ENCODE measurements around the gene SPTB. TPM values are rescaled to one million over a fixed set of nuclear protein-coding genes. Genes with fewer than 3 reads are reported as not detected.

SPTB gene
- total RNA-seq, 2 donors from 2014 or later: 0.15 to 0.29 TPM

DNA sequence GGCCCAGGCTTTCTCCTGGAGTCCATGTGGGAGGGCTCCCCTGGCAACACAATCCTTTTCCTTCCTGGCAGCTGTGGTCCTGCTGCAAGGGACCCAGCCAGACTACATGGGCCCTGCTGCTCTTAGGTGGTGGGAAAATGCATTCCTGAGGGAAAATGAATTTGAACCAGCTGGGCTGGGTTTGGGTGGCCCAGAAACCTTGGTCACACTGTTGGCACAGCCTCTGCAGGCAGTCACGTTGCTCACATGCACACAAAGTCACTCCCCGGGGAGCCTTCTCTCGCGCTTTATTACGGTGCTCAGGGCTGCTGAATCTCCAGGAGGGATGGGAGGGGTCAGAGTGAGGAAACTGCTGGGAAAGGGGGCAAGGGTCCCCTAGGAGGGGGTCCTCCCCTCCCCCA, 158.3 kb downstream of the SPTB start:
- ATAC-seq (replicated peaks): no peak
- Mint-ChIP-seq H3K27ac (peak overlapping the region; percentile 85), H3K4me3 (peak overlapping the region; percentile 60)

DNA sequence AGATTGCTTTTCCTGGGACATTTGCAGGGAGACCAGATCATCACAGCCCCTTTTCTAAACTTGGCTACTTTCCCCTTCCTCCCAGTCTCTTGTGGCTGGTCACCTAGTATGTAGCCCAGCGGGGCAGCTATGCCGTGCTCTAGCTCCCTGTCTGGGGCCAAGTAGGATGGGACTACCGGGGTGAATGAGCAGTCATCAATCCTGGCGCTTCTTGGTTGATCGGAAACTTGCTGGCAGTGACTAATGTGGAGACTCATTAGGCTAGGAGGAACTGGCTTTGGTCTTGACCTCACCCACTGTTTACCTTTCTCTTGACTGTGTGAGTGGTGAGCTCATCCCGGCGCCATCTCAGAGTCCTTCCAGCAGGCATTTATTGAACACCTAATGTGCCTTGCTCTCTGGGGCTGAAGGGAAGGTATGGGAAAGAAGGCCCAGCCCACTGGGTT, 159.6 kb downstream of the SPTB start:
- no peaks in the 10 kb centered on the region for H3K36me3 Mint-ChIP-seq (ENCODE audit: low read depth)
- ATAC-seq (replicated peaks): peak; percentile 64
- no peaks in the 10 kb centered on the region for H3K27me3 Mint-ChIP-seq
- peak overlapping the region; percentile 85 for H3K27ac Mint-ChIP-seq
- no peaks in the 10 kb centered on the region for H3K9me3 Mint-ChIP-seq
- peak overlapping the region; percentile 60 for H3K4me3 Mint-ChIP-seq
- H3K4me1 Mint-ChIP-seq: peaks cover 66% of the 10 kb centered on the region

More for the DNA sequence above, 158.3 kb downstream of the SPTB start:
- H3K4me1 Mint-ChIP-seq: peaks cover 67% of the 10 kb centered on the region
- no peaks in the 10 kb centered on the region for H3K27me3 Mint-ChIP-seq
- H3K36me3 Mint-ChIP-seq (ENCODE audit: low read depth): no peaks in the 10 kb centered on the region
- H3K9me3 Mint-ChIP-seq: no peaks in the 10 kb centered on the region

DNA sequence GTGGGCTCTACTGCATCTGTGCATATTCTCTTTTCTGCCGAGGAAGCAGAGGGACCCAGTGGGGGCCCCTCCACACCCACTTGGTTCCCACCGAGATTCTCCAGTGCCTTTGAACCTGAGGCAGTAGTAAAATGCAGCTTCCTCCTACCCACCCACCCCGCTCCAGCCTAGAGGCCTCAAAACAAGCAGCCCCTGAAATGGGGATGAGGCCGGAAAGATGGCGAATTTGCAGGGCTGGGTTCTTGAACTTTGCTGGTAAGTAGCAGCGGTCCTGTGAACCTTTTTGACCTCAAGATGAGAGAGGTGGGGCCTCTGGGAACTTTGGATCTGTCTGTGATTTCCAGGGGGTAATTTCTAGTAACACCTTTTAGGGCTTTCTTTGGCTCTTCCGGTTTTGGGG, 160.1 kb downstream of the SPTB start:
- peaks cover 64% of the 10 kb centered on the region for H3K4me1 Mint-ChIP-seq
- H3K27me3 Mint-ChIP-seq: no peaks in the 10 kb centered on the region
- H3K27ac Mint-ChIP-seq: peak overlapping the region; percentile 85
- peak overlapping the region; percentile 60 for H3K4me3 Mint-ChIP-seq
- no peaks in the 10 kb centered on the region for H3K9me3 Mint-ChIP-seq
- no peak for ATAC-seq (replicated peaks)
- no peaks in the 10 kb centered on the region for H3K36me3 Mint-ChIP-seq (ENCODE audit: low read depth)

DNA sequence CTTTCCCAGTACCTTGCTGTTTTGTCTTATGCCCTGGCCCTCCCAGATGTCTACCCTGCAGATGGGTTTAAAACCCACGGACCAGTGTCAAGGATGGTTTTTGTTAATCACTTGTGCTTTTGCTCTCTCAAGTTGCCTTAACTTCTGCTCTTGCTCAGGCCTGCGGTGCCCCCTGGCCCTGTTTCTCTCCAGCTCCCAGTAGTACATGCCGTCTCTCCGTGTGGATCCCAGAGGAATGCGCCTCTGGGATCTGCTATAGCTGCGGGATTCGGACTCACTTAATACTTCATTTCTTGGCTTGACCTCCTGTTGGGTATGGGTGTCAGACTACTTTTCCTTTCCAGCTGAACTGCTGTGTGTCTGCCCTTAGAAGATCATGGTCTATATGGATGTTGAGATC, 160.9 kb downstream of the SPTB start:
- Mint-ChIP-seq H3K27me3 (no peaks in the 10 kb centered on the region), H3K4me3 (peak overlapping the region; percentile 68), H3K9me3 (no peaks in the 10 kb centered on the region), H3K27ac (peak overlapping the region; percentile 21), H3K36me3 (ENCODE audit: low read depth) (no peaks in the 10 kb centered on the region), H3K4me1 (peaks cover 63% of the 10 kb centered on the region)
- ATAC-seq (replicated peaks): no peak

GRCh38 chr14:64717870-64718269, 161.8 kb downstream of the SPTB start:
- Mint-ChIP-seq H3K36me3 (ENCODE audit: low read depth) (no peaks in the 10 kb centered on the region), H3K27me3 (no peaks in the 10 kb centered on the region), H3K4me3 (peak overlapping the region; percentile 68), H3K4me1 (peaks cover 64% of the 10 kb centered on the region), H3K9me3 (peaks cover 6% of the 10 kb centered on the region), H3K27ac (peak overlapping the region; percentile 89)
- ATAC-seq (replicated peaks): peak; percentile 58

DNA sequence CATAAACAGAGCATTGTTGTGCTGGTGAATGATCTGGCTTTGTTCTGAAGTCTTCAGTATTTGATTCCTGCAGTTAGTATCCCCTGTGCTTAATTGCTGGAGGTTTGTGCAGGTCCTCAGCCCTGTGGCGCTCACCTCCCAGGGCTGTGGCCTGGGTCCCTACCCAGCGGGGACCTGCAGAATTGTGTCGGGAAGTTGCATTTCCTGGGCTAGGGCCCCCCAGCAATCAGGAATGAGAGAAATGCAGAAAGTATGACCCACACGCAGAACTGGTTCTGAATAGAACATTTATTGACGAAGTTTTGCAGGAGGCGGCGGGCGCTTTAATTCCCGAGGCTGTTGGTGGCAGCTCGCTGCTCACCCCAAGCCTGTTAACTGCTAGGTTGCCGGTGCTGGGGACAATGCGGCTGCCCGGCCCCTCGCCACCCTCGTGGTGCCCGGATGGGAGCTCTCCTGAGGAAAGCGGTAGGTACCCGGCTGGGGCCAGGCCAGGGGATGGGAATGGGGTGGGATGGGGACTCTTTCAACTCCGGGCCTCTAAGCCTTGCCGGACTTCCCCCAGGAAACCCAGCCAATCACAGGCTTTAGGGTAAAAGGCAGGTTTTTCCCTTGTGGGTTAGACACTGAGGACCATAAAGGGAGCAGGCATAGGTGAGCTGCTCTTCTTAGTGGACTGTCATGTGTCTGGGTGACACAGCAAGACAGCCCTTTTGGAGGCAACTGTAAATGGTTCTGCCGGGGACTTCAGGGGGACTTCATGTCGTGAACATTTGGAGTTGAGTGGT, 163.9 kb downstream of the SPTB start:
- peak; percentile 30 for ATAC-seq (replicated peaks)
- H3K36me3 Mint-ChIP-seq (ENCODE audit: low read depth): no peaks in the 10 kb centered on the region
- peaks cover 70% of the 10 kb centered on the region for H3K4me1 Mint-ChIP-seq
- H3K4me3 Mint-ChIP-seq: peak overlapping the region; percentile 68
- peak overlapping the region; percentile 89 for H3K27ac Mint-ChIP-seq
- peaks cover 9% of the 10 kb centered on the region for H3K9me3 Mint-ChIP-seq
- no peaks in the 10 kb centered on the region for H3K27me3 Mint-ChIP-seq

- Mint-ChIP-seq H3K36me3 (ENCODE audit: low read depth) (no peaks in the 10 kb centered on the region), H3K4me3 (peak overlapping the region; percentile 68), H3K9me3 (peaks cover 9% of the 10 kb centered on the region), H3K4me1 (peaks cover 64% of the 10 kb centered on the region), H3K27ac (peak overlapping the region; percentile 89), H3K27me3 (no peaks in the 10 kb centered on the region)
- ATAC-seq (replicated peaks): no peak
Measured at GRCh38 chr14:64715146-64715627, 164.5 kb downstream of the SPTB start.

DNA sequence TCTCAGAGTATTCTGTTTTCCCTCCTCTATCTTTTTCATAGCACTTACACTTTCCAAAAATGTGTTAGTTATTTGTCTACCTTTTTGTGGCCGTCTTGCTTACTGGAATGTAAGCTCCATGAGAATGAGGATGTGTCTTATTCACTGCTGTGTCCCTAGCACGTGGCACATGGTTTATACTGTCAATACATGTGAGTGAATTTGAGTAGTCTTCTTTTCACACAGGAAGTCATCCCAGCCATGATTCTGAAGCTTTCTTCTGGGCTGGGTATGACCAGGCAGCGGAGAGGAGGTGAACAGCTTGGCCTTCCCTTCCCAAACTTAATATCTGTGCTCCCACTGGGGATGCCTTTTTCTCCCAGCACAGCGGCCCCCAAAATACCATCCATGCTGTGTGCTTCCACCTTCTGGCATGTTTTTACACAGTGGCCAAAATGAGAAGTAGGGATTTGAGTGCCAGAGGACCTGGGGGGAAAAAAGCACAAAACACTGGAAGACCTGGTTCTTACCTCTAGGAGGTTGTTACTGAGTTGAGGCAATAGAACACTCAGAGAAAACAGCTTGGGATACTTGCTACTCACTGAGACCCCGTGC, 165.2 kb downstream of the SPTB start:
- Mint-ChIP-seq H3K4me3 (peak overlapping the region; percentile 14), H3K27me3 (no peaks in the 10 kb centered on the region), H3K9me3 (peaks cover 9% of the 10 kb centered on the region), H3K27ac (peak overlapping the region; percentile 34), H3K36me3 (ENCODE audit: low read depth) (no peaks in the 10 kb centered on the region), H3K4me1 (peaks cover 64% of the 10 kb centered on the region)
- ATAC-seq (replicated peaks): no peak

DNA sequence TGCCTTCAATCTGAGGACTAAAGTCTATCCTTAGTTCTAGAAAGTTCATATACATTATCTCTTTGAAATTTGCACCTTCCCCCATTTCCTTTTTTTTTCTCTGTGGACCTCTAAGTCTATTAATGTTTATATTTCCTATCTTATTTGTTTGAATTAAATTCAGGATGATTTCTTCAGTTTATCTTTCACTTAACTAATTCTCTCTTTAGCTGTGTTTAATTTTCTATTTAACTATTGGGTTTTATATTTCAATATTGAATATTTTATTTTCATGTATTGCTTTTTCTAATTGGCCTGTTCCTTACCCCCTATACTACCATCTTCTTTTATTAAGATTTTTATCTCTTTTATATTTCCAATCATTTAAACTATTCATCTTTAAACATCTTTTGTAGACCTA, 166.0 kb downstream of the SPTB start:
- Mint-ChIP-seq H3K36me3 (ENCODE audit: low read depth) (no peaks in the 10 kb centered on the region), H3K4me1 (peaks cover 67% of the 10 kb centered on the region), H3K4me3 (peak overlapping the region; percentile 18), H3K27ac (peak overlapping the region; percentile 34), H3K27me3 (no peaks in the 10 kb centered on the region), H3K9me3 (peaks cover 9% of the 10 kb centered on the region)
- ATAC-seq (replicated peaks): no peak

GRCh38 chr14:64711039-64711438, 168.7 kb downstream of the SPTB start:
- Mint-ChIP-seq H3K36me3 (ENCODE audit: low read depth) (no peaks in the 10 kb centered on the region), H3K4me1 (peaks cover 61% of the 10 kb centered on the region), H3K27me3 (no peaks in the 10 kb centered on the region), H3K9me3 (peaks cover 9% of the 10 kb centered on the region), H3K27ac (no peak overlapping the region), H3K4me3 (peak overlapping the region; percentile 85)
- no peak for ATAC-seq (replicated peaks)

- Mint-ChIP-seq H3K4me1 (peaks cover 53% of the 10 kb centered on the region), H3K4me3 (peak overlapping the region; percentile 85), H3K36me3 (ENCODE audit: low read depth) (no peaks in the 10 kb centered on the region), H3K9me3 (peaks cover 9% of the 10 kb centered on the region), H3K27ac (peak overlapping the region; percentile 84), H3K27me3 (no peaks in the 10 kb centered on the region)
- ATAC-seq (replicated peaks): no peak
Measured at GRCh38 chr14:64709126-64709525, 170.6 kb downstream of the SPTB start.

- peak; percentile 8 for ATAC-seq (replicated peaks)
- Mint-ChIP-seq H3K36me3 (ENCODE audit: low read depth) (no peaks in the 10 kb centered on the region), H3K27ac (peak overlapping the region; percentile 84), H3K27me3 (no peaks in the 10 kb centered on the region), H3K9me3 (peaks cover 9% of the 10 kb centered on the region), H3K4me1 (peaks cover 56% of the 10 kb centered on the region), H3K4me3 (peak overlapping the region; percentile 85)
Measured at GRCh38 chr14:64708148-64709004, 171.3 kb downstream of the SPTB start.

DNA sequence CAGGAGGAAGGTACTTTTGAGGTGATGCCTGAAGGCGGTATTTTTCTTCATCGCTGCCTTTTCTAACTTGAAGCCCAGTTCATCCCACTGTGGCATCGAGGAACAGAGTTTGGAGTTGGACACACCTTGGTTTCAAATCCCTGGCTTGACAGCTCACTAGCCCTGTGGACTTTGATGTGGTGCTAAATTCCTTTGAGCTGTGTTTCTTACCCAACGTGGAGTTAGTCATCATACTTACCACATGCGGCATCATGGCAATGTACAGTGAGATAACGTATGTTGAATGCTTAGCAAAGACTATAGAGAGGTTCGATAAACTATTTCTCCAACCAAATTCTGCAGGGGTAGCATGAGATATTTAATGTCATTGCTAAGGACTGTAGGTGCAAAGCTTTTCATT, 172.0 kb downstream of the SPTB start:
- peak; percentile 66 for ATAC-seq (replicated peaks)
- H3K27ac Mint-ChIP-seq: peak overlapping the region; percentile 84
- no peaks in the 10 kb centered on the region for H3K36me3 Mint-ChIP-seq (ENCODE audit: low read depth)
- peak overlapping the region; percentile 85 for H3K4me3 Mint-ChIP-seq
- H3K4me1 Mint-ChIP-seq: peaks cover 56% of the 10 kb centered on the region
- no peaks in the 10 kb centered on the region for H3K27me3 Mint-ChIP-seq
- H3K9me3 Mint-ChIP-seq: peaks cover 2% of the 10 kb centered on the region

DNA sequence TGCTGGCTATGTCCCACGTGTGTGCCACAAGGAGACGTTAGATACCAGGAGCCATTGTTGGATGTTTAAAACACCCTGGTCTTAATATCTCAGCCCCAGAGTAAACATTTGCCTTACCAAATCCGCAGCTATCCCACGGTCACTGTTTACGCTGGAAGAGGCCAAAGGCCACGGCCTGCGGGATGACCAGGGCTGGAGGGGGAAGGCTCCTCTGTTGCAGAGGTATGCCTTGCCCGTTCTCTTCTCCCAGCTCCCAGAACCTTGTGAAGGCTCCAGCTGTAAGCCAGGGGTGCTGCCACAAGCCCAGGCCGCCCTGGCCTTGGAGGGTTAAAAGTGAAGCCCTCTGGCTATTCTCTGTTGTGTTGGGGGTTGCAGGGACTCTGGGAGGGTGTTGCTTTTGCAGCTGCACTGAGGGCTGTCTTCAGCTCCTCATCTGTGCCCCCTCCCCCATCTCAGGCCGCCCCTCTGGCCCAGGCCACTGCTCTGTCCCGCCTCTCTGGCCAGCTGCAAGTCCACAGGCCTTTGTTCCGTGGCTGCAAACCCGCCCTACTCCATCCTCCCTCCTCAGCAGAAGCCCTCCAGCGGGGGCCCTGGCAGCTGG, 173.0 kb downstream of the SPTB start:
- peak overlapping the region; percentile 85 for H3K4me3 Mint-ChIP-seq
- H3K27me3 Mint-ChIP-seq: no peaks in the 10 kb centered on the region
- no peaks in the 10 kb centered on the region for H3K9me3 Mint-ChIP-seq
- no peaks in the 10 kb centered on the region for H3K36me3 Mint-ChIP-seq (ENCODE audit: low read depth)
- peak overlapping the region; percentile 84 for H3K27ac Mint-ChIP-seq
- peaks cover 52% of the 10 kb centered on the region for H3K4me1 Mint-ChIP-seq
- ATAC-seq (replicated peaks): no peak

Measured in activated T-helper 17 cell treated with anti-CD3 and anti-CD28 coated beads, Interleukin-2, amount 50 U/mL, for 72 hours (primary cell).